Forelimb muscle (tissue), 1 donor: ENCODE measurements around the gene CNTNAP5. TPM values are rescaled to one million over a fixed set of nuclear protein-coding genes. Genes with fewer than 3 reads are reported as not detected.
"Not testable (repeated sequence)": the region's sequence is repeated elsewhere in the genome, so short reads cannot be mapped to it uniquely, and the experiment has no call there.

ENCODE experiments used
- DNase-seq: peaks from one replicate; pipeline ENCODE4 v3.0.0-alpha.2; 2013; ENCODE audit warnings: low read depth
- polyA plus RNA-seq: library from polyadenylated mRNA; unstranded; fragments of 120-200 nt; gene quantifications from one replicate; pipeline ENCODE4 v1.2.1, GENCODE V29; 2013; ENCODE audit not compliant: insufficient read length

The CNTNAP5 gene
- polyA plus RNA-seq, 1 donor = 0.03 TPM

- DNase-seq = no peak
These were observed 295.1 kb downstream of the CNTNAP5 start for GRCh38 chr2:124320051-124320688.

- DNase-seq = no peak
These were observed 298.2 kb downstream of the CNTNAP5 start for GRCh38 chr2:124323321-124323720.

- DNase-seq = no peak
These were observed 300.8 kb downstream of the CNTNAP5 start for GRCh38 chr2:124325667-124326440.

- DNase-seq = no peak
These were observed 302.2 kb downstream of the CNTNAP5 start for GRCh38 chr2:124327303-124327702.

GRCh38 chr2:124328397-124328796 lies 303.3 kb downstream of the CNTNAP5 start:
- no peak for DNase-seq

- no peak for DNase-seq
These were observed 308.7 kb downstream of the CNTNAP5 start for GRCh38 chr2:124333784-124334183.

- no peak for DNase-seq
These were observed 310.0 kb downstream of the CNTNAP5 start for GRCh38 chr2:124335058-124335457.

- DNase-seq = no peak
These were observed 314.6 kb downstream of the CNTNAP5 start for GRCh38 chr2:124339709-124340108.

- DNase-seq = no peak
These were observed 318.9 kb downstream of the CNTNAP5 start for GRCh38 chr2:124343827-124344498.

GRCh38 chr2:124347209-124347608 lies 322.1 kb downstream of the CNTNAP5 start:
- no peak for DNase-seq

GRCh38 chr2:124353656-124354055 lies 328.6 kb downstream of the CNTNAP5 start:
- no peak for DNase-seq

- no peak for DNase-seq
These were observed 329.4 kb downstream of the CNTNAP5 start for GRCh38 chr2:124354466-124354865.

- not testable (repeated sequence) for DNase-seq
These were observed 336.9 kb downstream of the CNTNAP5 start for GRCh38 chr2:124361966-124362365.

- no peak for DNase-seq
These were observed 344.1 kb downstream of the CNTNAP5 start for GRCh38 chr2:124369181-124369580.

- DNase-seq = no peak
These were observed 355.2 kb downstream of the CNTNAP5 start for GRCh38 chr2:124380221-124380749.

GRCh38 chr2:124382067-124382618 lies 357.1 kb downstream of the CNTNAP5 start:
- no peak for DNase-seq

GRCh38 chr2:124395961-124396360 lies 370.9 kb downstream of the CNTNAP5 start:
- DNase-seq = no peak

- DNase-seq = no peak
These were observed 377.2 kb downstream of the CNTNAP5 start for GRCh38 chr2:124402274-124402673.

- not testable (repeated sequence) for DNase-seq
These were observed 382.9 kb downstream of the CNTNAP5 start for GRCh38 chr2:124407836-124408534.

GRCh38 chr2:124424074-124424473 lies 399.0 kb downstream of the CNTNAP5 start:
- DNase-seq = no peak

- no peak for DNase-seq
These were observed 401.0 kb downstream of the CNTNAP5 start for GRCh38 chr2:124426122-124426521.
